PC-9 (cell line): ENCODE results near the gene GTF3C4.
"Not testable (repeated sequence)": the region's sequence is repeated elsewhere in the genome, so short reads cannot be mapped to it uniquely, and the experiment has no call there.

Experiments
- EZH2 ChIP-seq: fragments of 200-600 bp; sonication (generic); IDR thresholded peaks from 2 replicates; pipeline ENCODE4 v1.8.0; 2017; ENCODE audit warnings: antibody characterized with exemption, low read depth
- TF ChIP-seq, protein P1 (sequence below): fragments of 200-600 bp; sonication (generic); conservative IDR thresholded peaks from 2 replicates; pipeline ENCODE4 v1.6.1; 2017; ENCODE audit warnings: mixed run types, antibody characterized with exemption, mild to moderate bottlenecking, moderate library complexity

DNA sequence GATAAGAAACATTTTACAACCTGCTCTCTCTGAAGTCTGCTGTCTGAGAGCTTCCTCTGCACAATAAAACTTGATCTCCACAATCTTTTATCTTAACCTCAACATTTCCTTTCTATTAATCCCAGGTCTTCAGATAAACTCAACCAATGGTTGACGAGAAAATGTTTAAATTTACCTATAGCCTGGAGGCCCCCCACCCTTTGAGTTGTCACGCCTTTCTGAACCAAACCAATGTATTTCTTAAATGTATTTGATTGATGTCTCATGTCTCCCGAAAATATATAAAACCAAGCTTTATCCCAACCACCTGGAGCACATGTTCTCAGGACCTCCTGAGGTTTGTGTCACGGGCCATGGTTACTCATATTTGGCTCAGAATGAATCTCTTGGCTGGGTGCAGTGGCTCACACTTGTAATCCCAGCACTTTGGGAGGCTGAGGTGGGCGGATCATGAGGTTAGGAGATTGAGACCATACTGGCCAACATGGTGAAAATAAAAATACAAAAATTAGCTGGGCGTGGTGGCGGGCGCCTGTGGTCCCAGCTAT, 48.2 kb downstream of the GTF3C4 start:
- TF ChIP-seq, protein P1, sequence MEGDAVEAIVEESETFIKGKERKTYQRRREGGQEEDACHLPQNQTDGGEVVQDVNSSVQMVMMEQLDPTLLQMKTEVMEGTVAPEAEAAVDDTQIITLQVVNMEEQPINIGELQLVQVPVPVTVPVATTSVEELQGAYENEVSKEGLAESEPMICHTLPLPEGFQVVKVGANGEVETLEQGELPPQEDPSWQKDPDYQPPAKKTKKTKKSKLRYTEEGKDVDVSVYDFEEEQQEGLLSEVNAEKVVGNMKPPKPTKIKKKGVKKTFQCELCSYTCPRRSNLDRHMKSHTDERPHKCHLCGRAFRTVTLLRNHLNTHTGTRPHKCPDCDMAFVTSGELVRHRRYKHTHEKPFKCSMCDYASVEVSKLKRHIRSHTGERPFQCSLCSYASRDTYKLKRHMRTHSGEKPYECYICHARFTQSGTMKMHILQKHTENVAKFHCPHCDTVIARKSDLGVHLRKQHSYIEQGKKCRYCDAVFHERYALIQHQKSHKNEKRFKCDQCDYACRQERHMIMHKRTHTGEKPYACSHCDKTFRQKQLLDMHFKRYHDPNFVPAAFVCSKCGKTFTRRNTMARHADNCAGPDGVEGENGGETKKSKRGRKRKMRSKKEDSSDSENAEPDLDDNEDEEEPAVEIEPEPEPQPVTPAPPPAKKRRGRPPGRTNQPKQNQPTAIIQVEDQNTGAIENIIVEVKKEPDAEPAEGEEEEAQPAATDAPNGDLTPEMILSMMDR: not testable (repeated sequence)
- TF ChIP-seq EZH2: not testable (repeated sequence)
